Umbilical cord (tissue), 2 donors: ENCODE results near the gene LCP2. TPM values are rescaled to one million over a fixed set of nuclear protein-coding genes. Genes with fewer than 3 reads are reported as not detected.
"Not testable (repeated sequence)": the region's sequence is repeated elsewhere in the genome, so short reads cannot be mapped to it uniquely, and the experiment has no call there.

Source experiments
- DNase-seq: peaks from one replicate; pipeline ENCODE4 v3.0.0-alpha.2; 2015; ENCODE audit warnings: low spot score
- total RNA-seq: library from RNA; depleted of rRNA; stranded (reverse); fragments of >200 nt; gene quantifications from one replicate; pipeline ENCODE4 v1.2.3, GENCODE V29; 2014; ENCODE audit warnings: low replicate concordance; ENCODE audit not compliant: insufficient read depth

LCP2 gene
- total RNA-seq, 1 donor from 2014 or later = 9.9 TPM

DNA sequence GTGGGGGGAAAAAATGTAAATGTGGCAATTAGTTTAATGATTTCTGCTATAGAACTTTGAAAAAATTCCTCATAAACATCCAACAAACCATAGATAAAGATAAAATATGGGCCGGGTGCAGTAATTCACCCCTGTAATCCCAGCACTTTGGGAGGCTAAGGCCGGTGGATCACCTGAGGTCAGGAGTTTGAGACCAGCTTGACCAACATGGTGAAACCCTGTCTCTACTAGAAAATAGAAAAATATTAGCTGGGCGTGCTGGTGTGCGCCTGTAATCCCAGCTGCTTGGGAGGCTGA, 48.7 kb downstream of the LCP2 start:
- not testable (repeated sequence) for DNase-seq

DNA sequence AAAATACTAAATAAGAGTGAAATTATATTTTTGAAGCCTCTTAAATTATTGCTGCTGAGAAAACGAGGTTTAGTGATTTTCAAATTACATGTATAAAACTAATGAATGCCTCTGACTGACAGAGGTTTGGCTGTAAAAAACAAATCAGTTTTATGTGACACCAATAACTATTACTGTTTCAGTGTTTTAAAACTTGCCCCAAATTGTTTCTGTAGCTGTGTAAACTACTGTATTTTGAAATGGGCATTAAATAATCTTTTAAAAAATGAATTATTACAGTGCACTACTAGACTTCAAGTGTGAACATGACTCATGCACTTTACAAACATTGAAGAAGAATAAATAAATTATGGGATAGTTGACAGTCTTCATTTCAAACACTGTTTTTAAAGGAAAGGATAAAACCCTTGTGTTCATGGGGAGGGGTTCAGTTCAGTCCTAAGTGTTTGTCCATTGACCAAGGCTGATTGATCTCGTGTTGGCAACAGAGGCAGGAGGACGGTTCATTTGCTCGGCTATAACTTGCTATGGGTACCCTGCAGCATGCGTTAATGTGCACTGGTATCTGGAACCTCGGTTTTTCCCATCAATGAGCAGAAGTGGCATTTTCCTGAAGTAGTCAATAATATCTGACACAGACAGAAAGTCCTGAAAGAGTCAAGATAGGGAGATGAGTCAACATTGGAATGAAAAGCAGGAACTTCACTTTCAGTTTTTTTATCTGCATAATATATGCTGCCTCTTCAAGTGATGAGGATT, 49.2 kb downstream of the LCP2 start:
- DNase-seq = no peak

DNA sequence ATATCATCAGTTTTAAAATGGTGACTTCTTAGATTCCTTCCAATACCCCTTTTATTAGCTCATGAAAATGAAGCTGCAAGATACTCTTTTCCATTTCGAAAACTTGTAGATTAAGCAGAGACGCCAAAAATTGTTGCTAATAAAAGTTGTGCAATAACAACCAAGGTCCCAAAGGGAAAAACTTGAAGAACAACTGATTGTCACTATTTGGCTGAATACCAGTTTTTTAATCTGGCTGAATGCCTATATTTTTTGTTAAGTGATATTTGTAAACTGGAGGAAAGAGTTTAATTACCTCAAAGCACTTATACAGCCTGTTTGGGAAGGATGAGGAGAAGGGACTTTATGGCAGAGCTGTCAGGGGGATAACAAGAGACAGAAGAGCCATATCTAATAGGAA, 50.2 kb downstream of the LCP2 start:
- DNase-seq = no peak

DNA sequence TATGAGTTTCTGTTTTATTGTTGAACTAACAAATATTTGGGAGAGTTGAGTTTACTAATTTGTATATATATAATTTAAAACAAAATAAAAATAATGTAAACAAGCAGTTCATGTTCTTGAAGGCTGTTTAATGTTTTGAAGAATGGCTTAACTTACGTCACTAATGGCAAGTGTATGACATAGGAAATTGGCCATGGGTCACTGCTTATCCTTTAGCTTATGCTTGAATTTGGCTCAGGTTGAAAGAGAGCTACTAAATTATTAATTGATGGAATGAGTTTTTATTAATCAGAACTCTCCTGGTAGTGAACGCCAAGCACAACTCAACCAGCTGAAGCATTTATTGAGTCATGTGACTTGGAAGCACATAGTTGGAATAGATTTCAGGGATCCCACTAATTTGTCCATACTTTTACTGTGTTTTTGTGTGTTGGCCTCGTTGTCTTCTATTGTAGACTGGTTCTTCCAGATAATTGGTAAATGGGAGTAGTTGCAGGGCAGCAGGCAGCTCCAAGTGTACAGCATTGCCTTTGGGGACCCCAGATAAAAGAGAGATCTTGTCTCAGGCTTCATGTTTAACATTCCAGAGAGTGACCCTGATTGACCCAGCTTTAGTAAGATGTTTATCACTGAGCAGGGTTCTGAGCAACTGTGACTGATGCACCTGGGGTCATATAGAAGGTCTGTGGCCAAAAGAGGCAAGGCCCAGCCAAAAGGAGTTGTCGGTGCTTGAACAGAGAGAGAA, 51.3 kb downstream of the LCP2 start:
- DNase-seq = no peak

DNA sequence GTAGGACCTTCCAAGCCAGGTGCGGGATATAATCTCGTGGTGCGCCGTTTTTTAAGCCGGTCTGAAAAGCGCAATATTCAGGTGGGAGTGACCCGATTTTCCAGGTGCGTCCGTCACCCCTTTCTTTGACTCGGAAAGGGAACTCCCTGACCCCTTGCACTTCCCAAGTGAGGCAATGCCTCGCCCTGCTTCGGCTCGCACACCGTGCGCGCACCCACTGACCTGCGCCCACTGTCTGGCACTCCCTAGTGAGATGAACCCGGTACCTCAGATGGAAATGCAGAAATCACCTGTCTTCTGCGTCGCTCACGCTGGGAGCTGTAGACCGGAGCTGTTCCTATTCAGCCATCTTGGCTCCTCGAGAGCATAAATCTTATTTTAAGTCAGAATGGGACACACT, 52.1 kb downstream of the LCP2 start:
- DNase-seq = not testable (repeated sequence)

DNA sequence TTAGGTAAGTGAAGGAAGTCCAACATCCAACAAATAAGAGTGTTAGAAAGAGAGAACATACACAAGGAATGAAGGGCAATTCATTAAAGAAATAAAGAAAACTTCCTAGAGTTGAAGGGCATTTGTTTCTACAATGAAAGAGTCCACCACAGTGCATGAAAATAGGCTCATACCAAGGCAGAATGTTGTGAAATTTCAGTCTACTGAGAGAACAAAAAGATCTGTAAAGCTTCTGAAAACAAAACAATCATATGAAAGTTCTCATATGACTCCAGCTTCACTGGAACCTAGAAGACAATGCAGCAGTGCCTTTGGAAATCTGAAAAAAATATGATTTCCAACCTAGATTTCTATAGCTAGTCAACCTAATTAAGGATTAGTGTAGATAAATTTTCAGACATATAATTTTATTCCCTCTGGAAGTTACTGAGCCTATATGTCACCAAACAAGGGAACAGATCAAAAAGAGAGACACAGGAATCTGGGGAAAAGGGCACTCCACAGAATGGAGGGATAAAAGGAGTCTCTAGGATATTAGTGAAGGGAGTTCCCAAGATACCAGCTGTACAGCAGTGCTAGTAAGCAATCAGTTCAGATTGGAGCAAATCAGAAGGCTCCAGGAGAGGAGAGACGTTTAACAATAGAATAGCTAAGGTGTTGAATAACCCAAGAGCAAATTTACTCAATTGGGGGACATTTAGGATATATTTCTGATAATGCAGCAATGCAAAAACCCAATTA, 59.0 kb downstream of the LCP2 start:
- DNase-seq = peak; percentile 27

DNA sequence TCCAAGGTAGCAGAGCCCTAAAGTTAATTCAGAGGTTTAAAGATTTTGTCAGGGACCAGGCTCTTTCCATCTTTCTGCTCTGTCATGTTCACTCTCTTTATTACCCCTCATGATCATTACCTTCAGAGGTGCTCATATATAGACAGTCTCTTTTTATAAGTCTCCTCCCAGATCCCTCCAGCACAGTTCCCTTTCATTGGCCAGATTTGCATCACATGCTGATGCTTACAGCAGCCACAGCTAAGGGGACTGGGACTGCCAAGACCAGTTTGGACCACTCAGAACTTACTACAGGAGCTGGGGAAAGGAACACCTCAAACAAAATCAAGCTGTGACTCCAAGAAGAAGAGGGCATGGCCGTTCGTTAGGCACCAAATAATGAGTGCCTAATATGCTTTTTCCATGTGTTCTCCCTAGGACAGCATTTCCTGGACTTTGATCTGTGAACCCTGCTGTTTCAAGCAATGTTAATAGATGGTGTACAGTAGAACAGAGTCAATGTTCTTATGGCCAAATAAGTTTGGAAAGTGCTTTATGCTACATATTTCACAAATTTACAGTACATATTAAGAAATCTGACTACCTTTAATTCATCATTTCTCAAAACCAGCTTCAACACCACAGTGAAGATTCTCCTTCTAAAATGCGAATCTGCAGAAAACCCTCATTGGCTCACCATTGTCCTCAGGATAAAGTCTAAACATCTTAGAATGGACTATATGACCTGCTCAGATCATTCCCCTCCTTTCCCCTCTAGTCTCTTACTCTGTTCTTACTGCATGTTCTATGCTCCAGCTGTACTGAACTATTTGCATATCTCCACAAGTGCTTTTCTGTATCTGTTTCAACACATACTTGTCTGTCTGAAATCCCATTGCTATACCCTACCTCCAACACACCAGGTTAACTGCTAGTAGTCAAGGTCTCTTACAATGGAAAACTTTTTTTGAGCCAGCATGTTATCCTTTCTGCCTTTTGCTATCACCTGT, 61.4 kb downstream of the LCP2 start:
- DNase-seq = no peak

DNA sequence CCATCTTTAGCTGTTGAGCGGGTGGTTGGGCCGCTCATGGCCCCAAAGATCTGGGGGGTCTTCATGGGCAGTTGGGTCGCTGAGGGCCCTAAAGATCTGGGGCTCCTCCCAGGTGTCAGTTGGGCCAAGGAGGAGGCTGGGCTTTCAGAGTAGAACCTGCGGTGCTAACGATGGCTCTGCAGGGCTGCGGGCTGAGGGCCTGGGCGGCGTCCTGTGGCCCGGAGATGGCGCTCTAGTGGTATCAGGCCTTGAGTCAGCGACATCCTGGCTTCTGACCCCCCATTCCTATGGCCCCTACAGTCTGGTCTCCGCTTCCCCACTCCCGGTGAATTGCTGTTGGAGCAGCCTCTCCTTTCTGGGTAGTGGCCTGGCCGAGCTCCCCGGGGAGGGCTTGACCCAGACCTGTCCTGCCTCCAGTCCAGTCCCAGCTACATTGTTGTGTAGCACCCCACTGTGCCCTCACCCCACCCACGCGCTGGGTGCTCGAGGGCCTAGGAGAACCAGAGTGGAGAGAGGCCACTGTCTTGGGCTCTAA, 64.2 kb downstream of the LCP2 start:
- no peak for DNase-seq

DNA sequence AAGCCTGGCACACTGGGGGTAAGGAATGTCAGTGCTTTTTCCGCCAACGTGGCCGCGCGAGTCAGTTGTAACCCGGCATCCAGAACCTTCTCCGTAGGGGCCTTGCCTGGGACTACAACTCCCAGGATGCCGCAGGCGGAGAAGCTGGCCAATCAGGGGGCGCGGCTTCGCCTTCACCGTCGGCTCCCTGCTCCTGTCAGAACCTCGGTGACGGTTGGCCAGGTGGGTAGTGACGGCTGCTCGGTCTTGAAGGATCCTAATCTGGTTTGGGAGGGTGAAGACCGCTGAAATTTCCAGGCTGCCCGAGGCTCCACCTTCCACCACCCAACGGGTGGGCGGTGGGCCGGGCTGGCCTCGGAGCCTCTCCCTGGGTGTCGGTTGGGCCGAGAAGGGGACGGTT, 64.8 kb downstream of the LCP2 start, which contains the start of gene C5orf58:
Gene C5orf58, plus strand, starts transcription at position 200 of the 400 bp plus-strand sequence. CDS start 1,992 bp downstream, outside the sequence.
- no peak for DNase-seq

DNA sequence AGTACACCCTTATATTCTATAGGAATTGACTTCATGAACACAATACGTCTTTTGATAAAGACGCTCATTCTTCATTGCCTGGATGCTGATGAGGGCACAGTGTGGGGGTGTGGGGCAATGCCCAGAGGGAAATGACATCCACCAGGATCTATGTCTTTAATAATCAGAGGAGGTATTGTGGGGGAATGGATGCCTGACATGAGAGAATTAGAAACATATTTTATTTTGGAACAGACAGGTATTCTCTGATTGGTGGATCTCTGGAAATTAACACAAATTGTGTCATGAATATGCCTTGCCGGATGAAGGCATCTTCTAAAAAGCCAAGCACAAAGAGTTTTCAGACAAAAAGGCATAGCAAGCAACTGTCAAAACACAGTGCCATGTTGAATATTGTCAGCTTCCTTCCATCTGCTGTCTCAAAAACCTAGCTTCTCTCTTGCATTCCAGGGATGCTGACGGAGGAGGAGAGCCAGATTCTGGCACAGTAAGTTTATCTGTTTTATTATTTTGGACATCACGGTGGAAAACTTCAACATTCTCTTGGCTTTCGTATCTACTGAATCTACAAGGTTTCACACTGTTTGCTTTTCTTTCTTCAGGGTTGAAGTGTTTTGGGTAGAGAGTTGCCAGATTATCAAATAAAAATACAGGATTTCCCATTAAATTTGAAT, 68.7 kb downstream of the LCP2 start:
- peak; percentile 32 for DNase-seq

DNA sequence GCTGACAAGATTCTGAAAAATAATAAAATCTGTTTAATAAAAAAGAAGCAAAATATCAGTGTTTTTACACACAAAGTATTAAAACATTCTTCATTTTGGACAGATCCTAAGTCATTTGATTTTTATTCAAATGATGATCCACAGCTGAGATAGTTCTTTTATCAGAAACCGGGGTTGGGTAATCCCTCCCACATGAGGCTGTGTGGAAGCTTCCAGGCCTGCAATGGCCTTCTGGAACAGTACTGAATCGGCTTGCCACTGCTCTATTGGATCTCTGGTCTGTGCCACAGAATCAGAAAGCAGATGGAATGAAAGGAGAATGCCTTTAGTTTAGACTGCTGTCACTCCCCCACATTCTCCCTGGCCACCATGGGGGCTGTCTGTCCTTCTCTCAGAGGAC, 70.9 kb downstream of the LCP2 start:
- peak; percentile 25 for DNase-seq

DNA sequence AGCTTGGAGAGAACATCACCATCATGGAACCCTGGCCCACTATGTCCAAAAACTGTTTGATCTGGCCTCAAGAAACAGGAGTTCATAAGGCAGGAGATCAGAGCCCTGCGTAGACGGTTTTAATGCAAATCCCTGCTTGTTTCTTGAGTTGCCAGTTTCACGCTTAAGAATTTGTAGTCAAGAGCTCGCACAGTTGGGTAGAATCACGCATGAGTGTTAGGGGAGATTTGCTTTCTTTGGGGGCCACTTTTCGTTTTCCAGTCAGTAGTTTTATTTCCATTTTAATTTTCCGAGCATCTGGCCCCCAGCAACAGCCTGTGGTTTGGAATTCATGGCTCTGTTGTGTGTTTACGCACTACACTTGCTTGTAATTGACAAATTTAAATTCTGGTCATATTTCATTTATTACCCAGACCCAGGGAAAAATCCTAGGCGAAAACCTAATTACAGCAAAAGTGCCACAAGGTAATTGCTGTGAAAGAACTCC, 71.4 kb downstream of the LCP2 start:
- DNase-seq = no peak

DNA sequence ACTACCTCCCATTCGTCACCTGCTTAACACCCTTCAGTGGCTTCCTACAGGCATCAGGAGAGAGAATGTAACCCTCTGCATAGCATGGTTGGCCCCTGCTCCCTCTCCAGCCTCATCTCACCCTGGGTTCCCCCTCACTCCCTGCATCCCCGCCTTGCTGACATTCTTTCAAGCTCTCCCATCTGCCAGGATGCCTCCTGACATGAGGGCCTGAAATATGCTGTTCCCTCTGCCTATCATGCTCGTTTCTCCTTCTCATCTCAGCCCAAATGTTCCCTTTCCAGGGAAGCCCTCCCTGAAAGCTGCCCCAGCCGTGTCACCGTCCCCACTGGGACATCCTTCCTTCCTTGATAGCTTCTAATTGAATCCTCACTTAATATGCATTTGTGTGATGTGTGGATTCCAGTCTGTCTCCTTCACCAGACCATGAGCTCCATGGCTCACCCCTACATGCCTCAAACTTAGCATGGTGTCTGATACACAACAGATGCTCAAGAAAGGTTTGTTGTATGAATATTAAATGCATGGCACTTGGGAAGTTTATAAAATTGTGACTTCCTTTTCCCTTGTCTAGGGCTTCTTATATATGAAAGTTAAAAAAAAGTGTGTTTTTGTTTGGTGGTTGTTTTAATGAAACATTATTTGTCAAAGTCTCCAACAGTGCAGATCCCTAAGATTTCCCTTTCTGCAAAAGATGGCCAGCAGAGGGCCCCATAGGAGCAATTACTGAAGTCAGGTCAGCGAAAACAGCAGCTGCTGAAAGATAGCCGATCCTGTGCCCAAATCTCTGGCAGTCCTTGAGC, 72.0 kb downstream of the LCP2 start:
- DNase-seq = peak; percentile 78

DNA sequence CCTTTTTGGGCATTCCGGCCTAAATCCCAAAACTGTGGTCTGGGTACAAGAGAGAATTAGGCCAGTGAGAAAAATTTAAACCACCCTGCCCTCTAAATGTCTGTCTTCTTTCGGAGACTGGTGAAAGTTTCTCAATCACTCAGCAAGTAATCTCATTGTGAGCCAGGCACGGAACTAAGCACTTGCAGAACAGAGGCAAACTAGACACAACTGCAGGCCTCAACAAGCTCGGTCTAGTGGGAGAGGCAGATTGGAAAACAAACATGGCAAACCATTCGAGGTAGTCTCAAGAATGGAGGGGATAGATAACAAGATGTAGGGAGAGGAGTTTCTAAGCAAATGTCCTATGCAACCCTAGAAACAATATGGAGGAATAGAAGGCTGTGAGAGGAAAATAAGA, 73.7 kb downstream of the LCP2 start:
- no peak for DNase-seq

DNA sequence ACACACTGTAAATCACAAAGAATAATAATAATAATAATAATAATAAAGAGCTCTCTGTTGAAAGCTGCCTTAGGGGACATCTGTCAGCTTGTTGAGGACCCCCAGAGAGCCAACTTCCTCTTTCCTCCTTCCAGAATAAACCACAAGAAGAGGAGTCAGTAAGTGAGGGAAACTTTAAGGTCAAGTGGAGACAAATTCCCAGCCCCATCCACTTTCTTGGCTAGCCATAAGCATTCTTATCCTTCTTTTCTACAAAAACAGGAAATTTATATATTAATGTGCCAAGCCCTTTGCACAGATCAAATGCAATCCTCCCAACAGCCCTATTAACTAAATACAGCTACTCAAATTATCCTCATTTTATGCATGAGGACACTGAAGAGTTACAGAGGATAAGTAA, 74.2 kb downstream of the LCP2 start:
- no peak for DNase-seq

DNA sequence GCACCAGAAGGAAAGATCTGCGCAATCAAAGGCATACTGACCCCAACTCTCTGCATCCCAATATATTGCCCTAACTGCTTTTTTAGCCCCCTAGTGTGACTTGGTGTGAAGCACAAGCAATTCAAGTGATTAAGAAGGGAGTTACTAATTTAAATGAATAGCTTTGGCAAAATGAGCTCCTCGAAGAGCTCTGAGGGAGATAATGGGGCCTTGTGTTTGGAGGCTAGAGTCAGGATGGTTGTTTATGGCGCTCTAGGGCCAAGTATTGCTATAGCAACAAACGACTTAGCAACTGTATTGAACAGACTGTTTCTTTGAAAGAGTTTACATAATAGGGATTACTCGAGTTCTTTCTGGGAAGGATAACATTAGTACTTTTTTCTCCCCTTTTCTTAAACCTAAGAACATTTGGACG, 76.2 kb downstream of the LCP2 start:
- peak; percentile 27 for DNase-seq

DNA sequence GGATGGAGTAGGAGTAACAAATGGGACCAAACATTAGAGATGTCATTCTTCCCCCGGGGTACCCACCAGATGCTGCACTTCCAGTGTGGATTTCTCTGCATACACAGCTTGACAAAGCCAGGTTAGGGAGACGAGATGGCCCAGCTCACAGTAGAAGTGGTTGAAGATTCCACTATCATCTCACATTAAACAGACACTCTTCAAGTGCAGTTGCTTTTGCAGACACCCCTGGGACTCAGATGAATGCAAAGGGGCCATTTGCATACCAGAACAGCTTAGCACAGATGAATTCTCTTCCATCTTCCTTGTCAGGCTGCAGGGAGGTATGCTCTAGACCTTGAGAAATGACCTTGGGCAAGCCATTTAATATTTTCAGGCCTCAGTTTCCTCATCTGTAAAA, 77.4 kb downstream of the LCP2 start:
- no peak for DNase-seq

DNA sequence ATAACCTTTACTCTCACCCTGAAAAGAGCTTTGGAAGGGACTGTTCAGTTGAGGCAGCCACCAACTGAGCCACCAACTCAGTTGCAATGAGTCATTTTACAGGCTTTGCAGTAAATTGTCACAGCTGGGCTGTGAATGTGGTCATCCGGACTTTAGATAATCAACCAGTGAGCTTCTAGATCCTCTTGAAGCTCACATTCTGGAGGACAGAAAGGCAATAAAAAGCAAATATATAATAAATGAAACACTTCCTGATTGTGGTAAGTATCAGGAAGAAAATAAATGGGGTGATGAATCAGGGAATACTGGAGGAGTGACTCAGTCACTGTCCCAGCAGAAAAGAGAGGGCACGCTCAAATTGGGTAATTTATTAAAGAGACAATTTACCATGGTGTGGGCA, 78.0 kb downstream of the LCP2 start:
- DNase-seq = no peak

DNA sequence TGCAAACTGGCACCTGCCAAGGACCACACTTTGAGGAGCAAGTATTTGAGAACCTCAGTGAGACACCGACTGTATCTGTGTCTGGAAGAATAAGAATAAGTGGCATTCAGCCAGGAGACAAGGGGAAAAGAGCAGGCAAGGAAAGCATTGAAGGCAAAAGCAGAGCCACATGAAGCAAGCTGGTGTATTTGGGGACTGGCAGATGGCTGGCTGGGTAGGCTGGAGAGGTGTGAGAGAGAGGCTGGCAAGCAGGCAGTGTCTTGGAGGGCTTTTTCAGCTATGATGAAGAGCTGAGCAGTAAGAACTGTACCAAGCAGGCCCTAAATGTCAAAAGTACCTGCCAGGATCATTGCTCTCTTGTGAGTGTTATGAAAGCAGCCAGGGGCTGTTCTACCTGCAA, 78.9 kb downstream of the LCP2 start:
- DNase-seq = no peak
